ENCODE measurements around the gene ZNF670. TPM values are rescaled to one million over a fixed set of nuclear protein-coding genes. Genes with fewer than 3 reads are reported as not detected.

The ZNF670 gene
- total and polyA plus RNA-seq, 9 of the 15 experiments (the other 6 are each of a cell fraction or from before 2014, with no cell fraction given): 7.1 to 23.4 (median 11.8) TPM

GRCh38 chr1:247103859-247104591 is 25.4 kb upstream of the ZNF670 start, which contains the start of gene ZNF669 (continued):
- TF ChIP-seq, protein P1, sequence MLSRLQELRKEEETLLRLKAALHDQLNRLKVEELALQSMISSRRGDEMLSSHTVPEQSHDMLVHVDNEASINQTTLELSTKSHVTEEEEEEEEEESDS (CRISPR knock-in tag; IDR thresholded peaks at IDR 0.05): no peak
- TF ChIP-seq RBM15 (IDR thresholded peaks at IDR 0.05; ENCODE audit: insufficient read depth, low read length): no peak
- no peak for TF ChIP-seq ZNF699 (CRISPR knock-in tag; IDR thresholded peaks at IDR 0.05; ENCODE audit: insufficient replicate concordance)
- TF ChIP-seq KDM2B (CRISPR knock-in tag; IDR thresholded peaks at IDR 0.05): no peak
- no peak for TF ChIP-seq CHD4 (IDR thresholded peaks at IDR 0.05; ENCODE audit: insufficient read depth, insufficient replicate concordance, low read depth, low read length, poor library complexity, severe bottlenecking)
- no peak for TF ChIP-seq ZNF644 (tag; IDR thresholded peaks at IDR 0.05; ENCODE audit: low read depth)
- TF ChIP-seq, protein P2, sequence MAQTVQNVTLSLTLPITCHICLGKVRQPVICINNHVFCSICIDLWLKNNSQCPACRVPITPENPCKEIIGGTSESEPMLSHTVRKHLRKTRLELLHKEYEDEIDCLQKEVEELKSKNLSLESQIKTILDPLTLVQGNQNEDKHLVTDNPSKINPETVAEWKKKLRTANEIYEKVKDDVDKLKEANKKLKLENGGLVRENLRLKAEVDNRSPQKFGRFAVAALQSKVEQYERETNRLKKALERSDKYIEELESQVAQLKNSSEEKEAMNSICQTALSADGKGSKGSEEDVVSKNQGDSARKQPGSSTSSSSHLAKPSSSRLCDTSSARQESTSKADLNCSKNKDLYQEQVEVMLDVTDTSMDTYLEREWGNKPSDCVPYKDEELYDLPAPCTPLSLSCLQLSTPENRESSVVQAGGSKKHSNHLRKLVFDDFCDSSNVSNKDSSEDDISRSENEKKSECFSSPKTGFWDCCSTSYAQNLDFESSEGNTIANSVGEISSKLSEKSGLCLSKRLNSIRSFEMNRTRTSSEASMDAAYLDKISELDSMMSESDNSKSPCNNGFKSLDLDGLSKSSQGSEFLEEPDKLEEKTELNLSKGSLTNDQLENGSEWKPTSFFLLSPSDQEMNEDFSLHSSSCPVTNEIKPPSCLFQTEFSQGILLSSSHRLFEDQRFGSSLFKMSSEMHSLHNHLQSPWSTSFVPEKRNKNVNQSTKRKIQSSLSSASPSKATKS (CRISPR knock-in tag; IDR thresholded peaks at IDR 0.05): no peak
- TF ChIP-seq TCF3 (CRISPR knock-in tag; IDR thresholded peaks at IDR 0.05): no peak; the same call in 1 of the 2 replicates
- peak; percentile 95 for TF ChIP-seq SUPT5H (IDR thresholded peaks at IDR 0.05)
- TF ChIP-seq ZNF12 (CRISPR knock-in tag; IDR thresholded peaks at IDR 0.05): peak; percentile 70; the same call in 1 of the 2 replicates
- TF ChIP-seq ZFPM2 (CRISPR knock-in tag; IDR thresholded peaks at IDR 0.05): no peak
- no peak for TF ChIP-seq CBFA2T3 (IDR thresholded peaks at IDR 0.05)
- TF ChIP-seq U2AF2 (optimal IDR thresholded peaks at IDR 0.05; ENCODE audit: low read depth, low read length): no peak
- TF ChIP-seq RHOXF2B (CRISPR knock-in tag; conservative IDR thresholded peaks at IDR 0.05): no peak
- peak in 1 of 2 experiments; percentile 79; a peak in 1 of 4 replicates for TF ChIP-seq TEAD1 (CRISPR knock-in tag; IDR thresholded peaks at IDR 0.05)
- no peak for TF ChIP-seq MXI1 (IDR thresholded peaks at IDR 0.05; ENCODE audit: low read depth, low read length)
- TF ChIP-seq, protein P3, sequence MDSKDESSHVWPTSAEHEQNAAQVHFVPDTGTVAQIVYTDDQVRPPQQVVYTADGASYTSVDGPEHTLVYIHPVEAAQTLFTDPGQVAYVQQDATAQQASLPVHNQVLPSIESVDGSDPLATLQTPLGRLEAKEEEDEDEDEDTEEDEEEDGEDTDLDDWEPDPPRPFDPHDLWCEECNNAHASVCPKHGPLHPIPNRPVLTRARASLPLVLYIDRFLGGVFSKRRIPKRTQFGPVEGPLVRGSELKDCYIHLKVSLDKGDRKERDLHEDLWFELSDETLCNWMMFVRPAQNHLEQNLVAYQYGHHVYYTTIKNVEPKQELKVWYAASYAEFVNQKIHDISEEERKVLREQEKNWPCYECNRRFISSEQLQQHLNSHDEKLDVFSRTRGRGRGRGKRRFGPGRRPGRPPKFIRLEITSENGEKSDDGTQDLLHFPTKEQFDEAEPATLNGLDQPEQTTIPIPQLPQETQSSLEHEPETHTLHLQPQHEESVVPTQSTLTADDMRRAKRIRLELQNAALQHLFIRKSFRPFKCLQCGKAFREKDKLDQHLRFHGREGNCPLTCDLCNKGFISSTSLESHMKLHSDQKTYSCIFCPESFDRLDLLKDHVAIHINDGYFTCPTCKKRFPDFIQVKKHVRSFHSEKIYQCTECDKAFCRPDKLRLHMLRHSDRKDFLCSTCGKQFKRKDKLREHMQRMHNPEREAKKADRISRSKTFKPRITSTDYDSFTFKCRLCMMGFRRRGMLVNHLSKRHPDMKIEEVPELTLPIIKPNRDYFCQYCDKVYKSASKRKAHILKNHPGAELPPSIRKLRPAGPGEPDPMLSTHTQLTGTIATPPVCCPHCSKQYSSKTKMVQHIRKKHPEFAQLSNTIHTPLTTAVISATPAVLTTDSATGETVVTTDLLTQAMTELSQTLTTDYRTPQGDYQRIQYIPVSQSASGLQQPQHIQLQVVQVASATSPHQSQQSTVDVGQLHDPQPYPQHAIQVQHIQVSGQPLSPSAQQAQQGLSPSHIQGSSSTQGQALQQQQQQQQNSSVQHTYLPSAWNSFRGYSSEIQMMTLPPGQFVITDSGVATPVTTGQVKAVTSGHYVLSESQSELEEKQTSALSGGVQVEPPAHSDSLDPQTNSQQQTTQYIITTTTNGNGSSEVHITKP (IDR thresholded peaks at IDR 0.05; ENCODE audit: partially characterized antibody): peak; percentile 88
- no peak; a peak in 2 of 4 replicates for TF ChIP-seq FOXK2 (conservative IDR thresholded peaks at IDR 0.05 in 1 of 2, IDR thresholded peaks at IDR 0.05 in 1 of 2; ENCODE audit: low read depth in 2 of 2)
- TF ChIP-seq FOXP1 (CRISPR knock-in tag; IDR thresholded peaks at IDR 0.05): 0 out of 2 replicates have a peak, but pooled peaks have one; percentile 33
- peak; percentile 91 for TF ChIP-seq ATF2 (CRISPR knock-in tag; IDR thresholded peaks at IDR 0.05)
- TF ChIP-seq CBX1 (IDR thresholded peaks at IDR 0.05; ENCODE audit: low read depth): peak; percentile 46; the same call in 1 of the 2 replicates
- TF ChIP-seq ZNF212 (CRISPR knock-in tag; IDR thresholded peaks at IDR 0.05): no peak

Data from K562 (cell line).